Subcutaneous adipose tissue (tissue), 4 donors: ENCODE results near the gene PSAPL1. TPM values are rescaled to one million over a fixed set of nuclear protein-coding genes. Genes with fewer than 3 reads are reported as not detected.

Source experiments
- total RNA-seq, 4 donors: library from RNA; depleted of rRNA; stranded (reverse); fragments of >200 nt; gene quantifications; one replicate each; pipeline ENCODE4 v1.1.0, GENCODE V29; 2016
- TF ChIP-seq, protein P1 (sequence below): fragments of 450-650 bp; IDR thresholded peaks from one replicate; pipeline ENCODE4 v1.5.1; 2016; ENCODE audit warnings: low read depth, mild to moderate bottlenecking, control low read depth, antibody characterized with exemption, moderate library complexity

The PSAPL1 gene
- total RNA-seq, 4 donors from 2014 or later: not detected

DNA sequence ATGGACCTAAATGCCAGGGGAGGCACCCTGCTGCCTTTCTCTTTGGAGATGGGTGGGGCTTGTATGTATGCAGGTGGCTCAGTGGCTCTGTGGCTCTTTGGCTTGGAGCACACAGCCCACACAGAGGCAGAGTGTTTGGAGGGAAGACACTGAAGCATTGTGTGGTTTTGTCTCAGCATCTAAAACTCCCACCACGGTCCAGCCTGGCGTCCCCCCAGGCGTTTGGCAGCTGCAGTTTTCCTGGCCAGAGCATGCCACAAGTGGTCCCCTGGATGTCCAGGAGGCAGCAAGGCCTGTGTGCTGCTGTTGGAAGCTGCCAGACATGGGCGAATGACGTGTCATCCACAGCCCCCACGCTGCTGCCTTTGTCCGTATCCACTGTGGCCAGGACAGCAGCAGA lies 32.2 kb upstream of the PSAPL1 start:
- TF ChIP-seq, protein P1, sequence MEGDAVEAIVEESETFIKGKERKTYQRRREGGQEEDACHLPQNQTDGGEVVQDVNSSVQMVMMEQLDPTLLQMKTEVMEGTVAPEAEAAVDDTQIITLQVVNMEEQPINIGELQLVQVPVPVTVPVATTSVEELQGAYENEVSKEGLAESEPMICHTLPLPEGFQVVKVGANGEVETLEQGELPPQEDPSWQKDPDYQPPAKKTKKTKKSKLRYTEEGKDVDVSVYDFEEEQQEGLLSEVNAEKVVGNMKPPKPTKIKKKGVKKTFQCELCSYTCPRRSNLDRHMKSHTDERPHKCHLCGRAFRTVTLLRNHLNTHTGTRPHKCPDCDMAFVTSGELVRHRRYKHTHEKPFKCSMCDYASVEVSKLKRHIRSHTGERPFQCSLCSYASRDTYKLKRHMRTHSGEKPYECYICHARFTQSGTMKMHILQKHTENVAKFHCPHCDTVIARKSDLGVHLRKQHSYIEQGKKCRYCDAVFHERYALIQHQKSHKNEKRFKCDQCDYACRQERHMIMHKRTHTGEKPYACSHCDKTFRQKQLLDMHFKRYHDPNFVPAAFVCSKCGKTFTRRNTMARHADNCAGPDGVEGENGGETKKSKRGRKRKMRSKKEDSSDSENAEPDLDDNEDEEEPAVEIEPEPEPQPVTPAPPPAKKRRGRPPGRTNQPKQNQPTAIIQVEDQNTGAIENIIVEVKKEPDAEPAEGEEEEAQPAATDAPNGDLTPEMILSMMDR: no peak

DNA sequence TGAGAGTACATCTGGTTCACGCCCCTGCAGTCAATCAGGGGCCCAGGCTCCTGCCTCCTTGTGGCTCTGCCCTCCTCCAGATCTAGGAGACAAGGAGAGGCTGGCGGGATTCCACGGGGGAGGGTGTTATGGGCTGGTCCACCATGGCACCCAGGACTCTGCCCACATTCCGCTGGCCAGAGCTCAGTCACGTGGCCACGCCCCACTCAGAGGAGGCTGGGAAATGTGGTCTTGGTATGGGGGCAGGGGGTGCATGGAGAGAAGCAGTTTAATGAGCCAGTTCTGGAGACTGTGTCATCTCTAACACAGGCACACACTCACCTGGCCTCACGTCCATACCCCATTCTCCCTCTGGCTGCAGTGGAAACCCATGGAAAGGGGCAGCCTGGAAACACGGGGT lies 31.5 kb upstream of the PSAPL1 start:
- TF ChIP-seq, protein P1: no peak

DNA sequence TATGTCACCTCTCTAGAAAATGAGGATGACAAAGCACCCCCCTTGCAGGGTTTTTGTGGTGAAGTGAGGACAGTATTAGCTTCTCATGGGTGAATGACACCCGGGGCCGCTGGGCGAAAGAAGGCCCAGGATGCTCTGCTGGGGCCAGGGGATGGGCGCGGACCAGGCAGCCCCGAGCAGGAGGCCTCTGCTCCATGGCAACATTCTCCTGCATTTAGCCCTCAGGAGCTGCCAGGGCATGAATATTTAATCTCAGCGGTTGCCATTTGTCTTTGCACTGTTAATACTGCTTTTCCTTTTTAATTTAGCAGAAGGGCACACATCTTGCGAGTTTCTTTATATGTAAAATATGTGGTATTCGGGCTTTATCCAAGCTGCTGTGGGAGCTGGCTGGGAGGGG lies 30.3 kb upstream of the PSAPL1 start:
- TF ChIP-seq, protein P1: no peak

DNA sequence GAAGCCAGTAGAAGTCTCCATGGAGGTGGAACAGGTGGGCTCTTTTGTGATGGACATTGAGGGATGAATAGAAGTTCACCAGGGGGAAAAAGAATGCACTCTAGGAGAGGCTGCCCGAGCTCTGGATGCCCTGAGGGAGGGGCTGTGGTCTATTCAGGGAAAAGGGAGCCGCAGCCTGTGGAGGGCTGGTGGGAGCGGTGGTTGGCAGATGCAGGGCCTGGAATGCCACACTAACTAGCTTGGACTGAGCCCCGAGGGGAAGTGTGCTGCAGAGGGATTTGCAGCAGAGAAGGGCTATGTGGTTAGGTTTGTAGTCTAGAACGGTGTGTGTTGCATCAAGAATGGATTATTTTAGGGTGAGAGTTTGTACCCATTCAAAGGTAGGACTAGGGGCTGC lies 29.5 kb upstream of the PSAPL1 start:
- TF ChIP-seq, protein P1: no peak

DNA sequence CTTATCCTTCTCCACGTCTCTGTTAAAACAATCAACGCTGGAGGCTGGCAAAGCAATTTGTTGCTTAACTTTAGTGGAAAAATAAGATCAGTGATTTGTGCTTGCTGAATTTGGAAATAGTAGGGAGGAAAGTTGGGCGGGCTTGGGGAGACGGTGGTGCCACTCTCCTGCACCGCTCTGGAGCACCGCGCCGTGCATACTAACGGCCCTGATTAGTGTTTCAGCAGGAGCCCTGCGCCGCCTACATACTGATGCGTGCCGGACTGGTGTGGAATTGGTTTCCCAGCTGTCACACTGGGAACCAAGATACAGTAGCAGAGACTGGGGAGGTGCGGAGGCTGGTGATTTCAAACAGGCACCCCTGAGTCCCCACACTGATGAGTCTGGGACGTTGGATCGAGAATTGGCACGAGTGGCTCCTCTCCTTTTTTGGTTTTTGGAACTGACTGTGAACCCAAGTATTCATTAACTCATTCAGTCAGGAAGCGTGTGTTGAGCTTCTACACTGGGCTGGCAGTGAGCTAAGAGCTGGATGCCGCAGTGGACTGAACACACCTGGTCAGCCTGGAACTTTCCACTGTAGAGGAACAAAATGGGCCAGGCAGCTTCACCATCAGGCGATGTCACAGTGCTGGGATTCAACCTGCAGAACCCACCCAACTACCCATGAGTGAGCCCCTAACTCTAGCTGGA lies 29.0 kb upstream of the PSAPL1 start:
- TF ChIP-seq, protein P1: no peak

DNA sequence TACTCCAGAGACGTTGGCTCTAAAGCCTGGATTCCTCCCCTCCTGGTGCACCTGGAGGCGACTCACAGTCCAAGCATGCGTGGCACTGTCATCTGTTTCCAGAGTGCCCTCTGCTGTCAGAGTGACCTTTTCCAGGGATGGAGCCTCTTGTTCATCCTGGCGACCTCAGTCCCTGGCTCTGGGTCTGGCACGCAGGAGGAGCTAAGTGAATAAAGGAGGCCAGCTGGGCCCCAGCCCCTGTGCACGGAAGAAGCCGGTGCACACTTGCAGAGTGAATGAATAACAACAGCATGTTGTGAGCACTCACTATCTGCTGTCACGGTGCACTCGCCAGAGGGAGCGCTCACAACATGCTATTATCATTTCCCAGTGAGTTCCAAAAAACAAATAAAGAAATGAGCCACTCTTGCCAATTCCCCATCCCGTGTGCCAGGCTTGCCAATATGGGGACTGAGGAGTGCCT lies 27.8 kb upstream of the PSAPL1 start:
- TF ChIP-seq, protein P1: no peak

DNA sequence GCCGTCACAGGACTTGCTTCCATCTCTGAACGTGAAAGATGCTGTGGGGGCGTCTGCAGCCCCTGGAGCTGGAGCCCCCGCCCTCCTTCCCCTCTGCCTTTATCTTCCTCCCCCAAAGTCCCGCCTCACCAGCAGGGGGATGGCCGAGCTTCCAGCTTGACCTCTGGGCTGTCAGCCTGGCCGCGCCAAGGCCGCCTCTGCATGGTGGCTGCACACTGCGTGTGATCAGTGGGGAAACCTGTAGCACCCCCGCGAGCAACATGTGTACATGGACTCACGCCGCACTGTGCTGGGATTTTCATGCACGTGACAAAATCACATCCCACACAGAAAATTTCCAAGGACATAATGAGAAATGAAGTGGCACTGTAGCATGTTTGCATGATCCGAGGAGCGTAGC lies 26.5 kb upstream of the PSAPL1 start:
- TF ChIP-seq, protein P1: no peak
